GM21381 (cell line): ENCODE data around the gene DRD2.

Experiments used
- ATAC-seq: cut with Tn5 transposase; IDR thresholded peaks from one replicate; pipeline ENCODE4 v1.9.1; 2021; ENCODE audit warnings: mild to moderate bottlenecking, moderate library complexity; ENCODE audit not compliant: unreplicated experiment

Gene DRD2

GRCh38 chr11:113376156-113376555, 99.0 kb downstream of the DRD2 start:
- ATAC-seq, result no peak

GRCh38 chr11:113375402-113375801, 99.8 kb downstream of the DRD2 start:
- ATAC-seq, result no peak

DNA sequence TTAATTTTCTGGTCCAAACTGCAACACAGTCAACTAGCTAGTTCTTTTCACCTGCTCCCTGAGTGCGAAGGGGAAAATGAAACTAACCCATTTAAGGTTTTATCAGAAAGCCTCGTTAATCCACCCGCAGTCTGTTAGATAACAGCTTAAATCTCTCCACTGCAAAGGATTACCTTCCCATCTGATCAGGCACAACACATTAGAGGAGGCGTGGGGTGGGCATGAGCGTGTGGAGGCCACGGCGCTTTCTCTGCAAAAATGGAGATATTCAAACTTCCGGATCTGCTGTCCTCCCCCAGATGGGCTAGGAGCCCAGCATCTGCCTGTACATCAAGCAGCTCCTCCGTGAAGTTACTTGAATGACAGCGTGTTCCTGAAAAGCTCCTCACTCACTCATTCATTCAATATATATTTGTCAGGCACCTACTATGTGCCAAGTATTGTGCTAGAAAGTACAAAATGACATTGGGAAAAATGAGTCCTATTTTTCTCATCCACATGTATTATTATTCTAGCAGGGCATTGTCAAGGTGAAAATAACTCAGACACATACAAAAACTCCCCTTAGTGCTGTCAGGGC, 101.1 kb downstream of the DRD2 start:
- no peak for ATAC-seq

GRCh38 chr11:113373306-113373705, 101.9 kb downstream of the DRD2 start:
- no peak for ATAC-seq

DNA sequence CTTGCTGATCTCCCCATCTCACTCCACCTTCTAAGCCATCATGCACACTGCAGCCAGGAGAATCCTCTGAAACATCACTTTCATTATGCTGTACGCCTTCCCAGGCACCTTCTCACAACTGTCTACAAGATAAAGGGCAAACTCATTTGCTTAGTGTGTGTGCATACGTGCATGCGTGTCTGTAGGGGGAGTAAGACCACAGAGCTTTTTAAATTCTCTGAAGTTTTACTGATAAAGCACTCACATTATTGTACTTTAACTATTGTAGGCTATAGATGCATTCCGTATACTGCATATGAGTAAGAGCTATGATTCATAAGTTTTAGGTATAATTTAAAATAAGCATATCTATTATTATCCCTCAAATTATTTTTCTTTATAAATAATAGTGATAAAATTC, 102.9 kb downstream of the DRD2 start:
- no peak for ATAC-seq

- no peak for ATAC-seq
These were observed 104.6 kb downstream of the DRD2 start for GRCh38 chr11:113370634-113371033.

- no peak for ATAC-seq
These were observed 105.8 kb downstream of the DRD2 start for GRCh38 chr11:113369411-113369810.

DNA sequence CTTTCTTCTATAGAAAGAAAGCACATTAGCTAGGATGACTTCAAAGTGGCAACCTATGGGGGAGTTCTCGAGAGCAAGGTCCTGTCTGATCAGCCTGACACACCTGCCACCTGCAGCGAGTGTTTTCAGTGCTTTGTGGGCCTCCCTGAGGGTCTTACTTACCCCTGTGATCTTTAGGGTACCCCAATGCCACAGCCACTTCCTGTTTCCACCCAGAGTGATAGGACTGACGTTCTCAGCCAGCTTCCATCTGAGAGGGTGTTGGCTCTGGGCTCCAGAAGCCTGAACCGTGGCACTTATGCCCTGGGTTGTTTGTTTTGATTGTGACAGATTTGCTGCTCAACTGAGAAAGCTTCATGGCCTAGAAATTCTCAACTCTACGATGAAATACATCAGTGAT, 109.3 kb downstream of the DRD2 start:
- ATAC-seq, result no peak

DNA sequence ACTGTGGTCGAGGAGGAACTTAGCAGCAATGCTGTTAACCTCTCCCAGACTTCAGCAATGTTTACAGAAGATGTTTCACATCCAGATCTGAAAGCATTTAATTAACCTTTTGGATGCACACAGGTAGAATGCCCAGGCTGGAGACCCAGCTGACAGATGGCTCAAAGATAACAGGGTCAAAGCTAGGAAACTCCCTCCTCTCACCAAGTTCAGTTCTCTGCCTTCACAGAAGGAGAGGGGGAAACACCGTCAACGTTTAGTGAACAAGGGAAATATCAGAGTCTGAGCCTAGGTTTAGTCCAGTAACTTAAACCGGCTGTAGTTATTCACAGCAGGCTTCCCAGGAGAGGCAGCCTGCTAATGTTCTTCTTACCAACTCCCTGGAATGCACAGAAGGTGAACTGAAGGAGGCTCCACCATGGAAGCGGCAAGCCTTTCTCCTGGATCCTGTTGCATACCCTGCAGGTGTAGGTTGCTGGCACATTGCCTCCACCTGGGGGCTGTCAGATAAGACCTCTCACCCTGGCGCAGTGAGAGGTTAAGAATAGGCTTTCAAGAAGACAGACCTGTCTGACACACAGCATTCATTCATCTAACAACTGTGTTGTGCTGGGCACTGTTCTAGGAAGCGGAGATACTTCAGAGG, 111.1 kb downstream of the DRD2 start:
- ATAC-seq, result no peak

DNA sequence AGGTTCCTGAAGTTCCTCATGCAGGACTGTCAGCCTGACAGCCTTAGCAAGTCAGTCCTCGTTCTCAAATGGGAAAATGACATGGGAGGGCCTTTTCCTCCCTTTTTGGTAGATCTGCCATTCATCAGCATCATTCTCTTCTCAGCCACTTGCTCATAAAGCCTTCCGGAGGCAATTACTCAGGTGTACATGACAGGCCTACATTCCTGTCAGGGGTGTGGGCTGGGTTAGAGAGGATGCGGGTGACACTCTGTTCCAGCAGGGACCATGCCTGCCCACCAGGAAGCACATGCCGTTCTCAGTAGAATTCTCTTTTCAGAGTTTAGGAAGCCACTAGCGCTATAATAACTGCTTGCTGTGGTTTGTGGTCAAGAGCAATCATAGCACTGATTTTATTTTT, 111.8 kb downstream of the DRD2 start:
- ATAC-seq, result no peak
